ENCODE results near the gene KLK7. TPM values are rescaled to one million over a fixed set of nuclear protein-coding genes. Genes with fewer than 3 reads are reported as not detected.

The KLK7 gene
- total RNA-seq, 6 donors from 2014 or later, result 0.30 to 1.1 TPM; not detected in 4

GRCh38 chr19:50943074-50943828 is 40.5 kb downstream of the KLK7 start:
- WGBS, 2 donors, result 76 to 81% methylated on average over 10 of the region's 10 CpGs
- Histone ChIP-seq H3K27ac (no peak overlapping the region), H3K36me3 (no peaks in the 10 kb centered on the region), H3K9me3 (no peaks in the 10 kb centered on the region), H3K4me1 (no peaks in the 10 kb centered on the region), H3K27me3 (no peaks in the 10 kb centered on the region), H3K4me3 (no peak overlapping the region)
- TF ChIP-seq CTCF (IDR thresholded peaks at IDR 0.05), result no peak
- no peak for TF ChIP-seq POLR2A (IDR thresholded peaks at IDR 0.05)
- TF ChIP-seq EP300 (IDR thresholded peaks at IDR 0.05), result no peak
- no peak for TF ChIP-seq POLR2AphosphoS5 (IDR thresholded peaks at IDR 0.05)
- ATAC-seq (ENCODE audit: low FRiP score in 2 of 2) (no peak), DNase-seq (no peak)

- no peaks in the 10 kb centered on the region for H3K9me3 ChIP-seq
- H3K4me1 ChIP-seq, result no peaks in the 10 kb centered on the region
- H3K4me3 ChIP-seq, result no peak overlapping the region
- no peak overlapping the region for H3K27ac ChIP-seq
- TF ChIP-seq POLR2AphosphoS5 (IDR thresholded peaks at IDR 0.05), result no peak
- no peak for TF ChIP-seq EP300 (IDR thresholded peaks at IDR 0.05)
- TF ChIP-seq POLR2A (IDR thresholded peaks at IDR 0.05), result no peak
- no peak for TF ChIP-seq CTCF (IDR thresholded peaks at IDR 0.05)
- WGBS, 2 donors, result 62 to 63% methylated on average over 2 of the region's 2 CpGs
- H3K36me3 ChIP-seq, result no peaks in the 10 kb centered on the region
- DNase-seq, result no peak
- no peaks in the 10 kb centered on the region for H3K27me3 ChIP-seq
- no peak for ATAC-seq (ENCODE audit: low FRiP score in 2 of 2)
Observed at GRCh38 chr19:50939596-50939995, 44.1 kb downstream of the KLK7 start.

GRCh38 chr19:50933640-50934039 is 50.1 kb downstream of the KLK7 start:
- Histone ChIP-seq H3K4me3 (no peak overlapping the region), H3K4me1 (no peaks in the 10 kb centered on the region), H3K36me3 (no peaks in the 10 kb centered on the region), H3K27ac (no peak overlapping the region), H3K27me3 (no peaks in the 10 kb centered on the region), H3K9me3 (no peaks in the 10 kb centered on the region)
- TF ChIP-seq EP300 (IDR thresholded peaks at IDR 0.05) (no peak), POLR2A (IDR thresholded peaks at IDR 0.05) (no peak), POLR2AphosphoS5 (IDR thresholded peaks at IDR 0.05) (no peak), CTCF (IDR thresholded peaks at IDR 0.05) (no peak)
- WGBS, 2 donors, result 70 to 74% methylated on average over 8 of the region's 8 CpGs
- DNase-seq, result no peak
- ATAC-seq (ENCODE audit: low FRiP score in 2 of 2), result no peak

- Histone ChIP-seq H3K27me3 (no peaks in the 10 kb centered on the region), H3K27ac (no peak overlapping the region)
- no peak for DNase-seq
Observed at GRCh38 chr19:50932690-50933083, 51.0 kb downstream of the KLK7 start.

More at GRCh38 chr19:50932690-50933083, 51.0 kb downstream of the KLK7 start:
- Histone ChIP-seq H3K36me3 (no peaks in the 10 kb centered on the region), H3K9me3 (no peaks in the 10 kb centered on the region), H3K4me3 (no peak overlapping the region), H3K4me1 (no peaks in the 10 kb centered on the region)
- TF ChIP-seq POLR2AphosphoS5 (IDR thresholded peaks at IDR 0.05) (no peak), POLR2A (IDR thresholded peaks at IDR 0.05) (no peak), CTCF (IDR thresholded peaks at IDR 0.05) (no peak), EP300 (IDR thresholded peaks at IDR 0.05) (no peak)
- ATAC-seq (ENCODE audit: low FRiP score in 2 of 2), result no peak
- WGBS, 2 donors, result 53 to 73% methylated on average over 4 of the region's 4 CpGs
